ENCODE measurements around the gene GSTO2. TPM values are rescaled to one million over a fixed set of nuclear protein-coding genes. Genes with fewer than 3 reads are reported as not detected.

GSTO2 gene
- total and polyA plus RNA-seq, 10 of the 15 experiments (the other 5 are each of a cell fraction or from before 2014, with no cell fraction given), result 0.16 to 0.86 (median 0.46) TPM

DNA sequence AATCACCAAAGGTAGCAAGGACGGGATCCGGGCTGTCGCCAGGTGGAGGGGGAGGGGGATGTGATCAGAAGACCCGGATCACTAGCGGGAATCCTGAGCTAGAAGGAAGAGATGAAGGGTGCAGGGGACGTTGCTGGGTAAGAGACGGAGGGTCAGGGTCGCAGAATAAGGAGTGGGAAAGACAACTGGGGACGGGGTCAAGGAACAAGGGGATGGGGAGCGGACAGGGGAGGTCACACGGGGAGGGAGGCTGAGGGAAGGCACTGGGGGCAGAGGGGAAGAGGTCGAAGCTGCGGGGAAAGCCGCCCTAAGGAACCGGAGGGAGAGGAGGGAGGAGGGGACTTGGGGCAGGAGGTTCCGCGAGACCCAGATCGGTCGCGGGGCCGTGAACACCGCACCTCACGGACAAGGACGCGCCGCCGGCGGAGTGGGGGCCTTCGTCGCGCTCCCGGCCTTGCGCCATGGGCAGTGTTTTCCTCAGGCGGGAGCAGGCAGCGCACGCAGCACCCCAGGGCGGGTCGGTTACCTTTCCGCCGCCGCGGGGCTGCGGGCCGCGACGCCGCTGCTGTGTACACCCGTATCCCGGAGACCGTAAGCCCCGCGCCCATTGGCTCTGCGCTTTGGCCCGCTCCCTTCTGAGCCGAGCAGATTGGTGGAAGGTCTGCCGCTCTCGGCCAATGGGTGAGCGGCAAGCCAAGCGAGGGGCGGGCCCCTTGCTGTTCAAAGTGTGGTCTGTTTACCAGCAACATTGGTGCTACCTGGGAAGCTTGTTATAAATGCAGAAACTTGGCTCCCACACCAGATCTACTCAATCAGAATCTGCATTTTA lies 37.0 kb upstream of the GSTO2 start, which contains the start of gene CFAP43 (continued):
- peak; percentile 39; the same call in 1 of the 2 replicates for TF ChIP-seq POLR2A (IDR thresholded peaks at IDR 0.05; ENCODE audit: low read depth, low read length)

DNA sequence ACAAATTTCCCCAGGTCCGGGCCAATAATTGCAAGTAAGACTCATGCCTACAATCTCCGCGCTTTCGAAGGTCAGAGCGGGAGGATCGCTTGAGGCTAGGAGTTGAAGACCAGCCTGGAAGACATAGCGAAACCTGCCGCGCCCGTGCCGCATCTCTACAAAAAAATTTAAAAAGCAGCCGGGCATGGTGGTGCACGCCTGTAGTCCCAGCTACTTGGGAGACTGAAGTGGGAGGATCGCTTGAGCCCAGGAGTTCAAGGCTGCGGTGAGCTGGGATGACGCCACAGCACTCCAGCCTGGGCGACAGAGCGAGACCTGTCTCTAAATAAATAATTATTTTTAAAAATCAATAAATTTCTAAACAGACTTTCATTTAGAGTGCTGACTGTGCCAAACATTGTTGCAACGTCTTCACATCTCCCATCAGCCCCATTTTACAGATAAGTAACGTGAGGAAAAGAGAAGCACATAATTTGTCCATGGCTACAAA lies 36.3 kb upstream of the GSTO2 start:
- BruUV-seq (replicated peaks), result no TSS peak
- ChIA-PET SMC1A (ENCODE audit: uncharacterized antibody, unreplicated experiment) (interaction anchor here (1.2 kb wide), 1 partner anchor 21 kb away, joined by 4 read pairs; no protein-coding TSS in a partner anchor), RAD21 (ENCODE audit: unreplicated experiment) (no interaction called here), CTCF (interaction anchor here (1.4 to 1.6 kb wide), 2 partner anchors 34 to 42 kb away, joined by 3 to 4 read pairs; no protein-coding TSS in a partner anchor), POLR2A (interaction anchor here (1.4 kb wide), 1 partner anchor 22 kb away, joined by 4 read pairs; the partner anchor contains the start of gene GSTO1)
- DNase-seq (ENCODE audit: low read depth, low spot score) (no peak), FAIRE-seq (no peak), ATAC-seq (peak; percentile 40)
- H3K36me3 ChIP-seq (ENCODE audit: control insufficient read depth in 2 of 2, insufficient read depth in 2 of 2, low read length in 1 of 2), result no peaks in the 10 kb centered on the region
- TF ChIP-seq, protein P1, sequence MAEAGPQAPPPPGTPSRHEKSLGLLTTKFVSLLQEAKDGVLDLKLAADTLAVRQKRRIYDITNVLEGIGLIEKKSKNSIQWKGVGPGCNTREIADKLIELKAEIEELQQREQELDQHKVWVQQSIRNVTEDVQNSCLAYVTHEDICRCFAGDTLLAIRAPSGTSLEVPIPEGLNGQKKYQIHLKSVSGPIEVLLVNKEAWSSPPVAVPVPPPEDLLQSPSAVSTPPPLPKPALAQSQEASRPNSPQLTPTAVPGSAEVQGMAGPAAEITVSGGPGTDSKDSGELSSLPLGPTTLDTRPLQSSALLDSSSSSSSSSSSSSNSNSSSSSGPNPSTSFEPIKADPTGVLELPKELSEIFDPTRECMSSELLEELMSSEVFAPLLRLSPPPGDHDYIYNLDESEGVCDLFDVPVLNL (IDR thresholded peaks at IDR 0.05; ENCODE audit: low read depth, low read length), result peak; percentile 4; the same call in 1 of the 2 replicates
- no peak for TF ChIP-seq POLR2A (IDR thresholded peaks at IDR 0.05; ENCODE audit: low read depth, low read length)
- no peak overlapping the region; the same call in 1 of the 2 replicates for H3K9ac ChIP-seq (ENCODE audit: control insufficient read depth, insufficient read depth, low read length)
- peak overlapping the region; percentile 46 for H3K4me3 ChIP-seq
- peak overlapping the region; percentile 82 for H2AFZ ChIP-seq (ENCODE audit: control insufficient read depth, low read depth, low read length)
- no peak overlapping the region for H3K27ac ChIP-seq (ENCODE audit: control insufficient read depth, insufficient read depth)
- no peaks in the 10 kb centered on the region for H3K27me3 ChIP-seq (replicated peaks in 1 of 2; ENCODE audit: control insufficient read depth in 2 of 2, insufficient read depth in 2 of 2, low read length in 1 of 2)
- WGBS (ENCODE audit: insufficient coverage, insufficient replicate concordance, low lambda C conversion rate, missing lambda C conversion rate), result 44% methylated on average over 20 of the region's 20 CpGs
- H3K4me1 ChIP-seq (ENCODE audit: control insufficient read depth, insufficient read depth, low read length), result no peaks in the 10 kb centered on the region
- in situ Hi-C loops (cut with MboI) (no loop called here), intact Hi-C loops (cut with micrococcal nuclease; ENCODE audit: unreplicated experiment) (no loop called here)
- H3K79me2 ChIP-seq (ENCODE audit: control insufficient read depth, insufficient read depth, low read length), result no peaks in the 10 kb centered on the region
- no peaks in the 10 kb centered on the region for H3K9me3 ChIP-seq (replicated peaks; ENCODE audit: control insufficient read depth, insufficient read depth, low read length)
- peak overlapping the region; percentile 99 for H3K4me2 ChIP-seq (ENCODE audit: control insufficient read depth, insufficient read depth)
- no peaks in the 10 kb centered on the region for H4K20me1 ChIP-seq (ENCODE audit: control insufficient read depth, insufficient read depth)

Data from GM12878 (cell line).